DMS153 treated with DMSO at 0.1 percent for 48 hours (cell line): ENCODE results near the gene GCNT2.
"Not testable (repeated sequence)": the region's sequence is repeated elsewhere in the genome, so short reads cannot be mapped to it uniquely, and the experiment has no call there.

Source experiments
- DNase-seq: peaks from one replicate; lab custom pipeline; 2025; ENCODE audit not compliant: unreplicated experiment; lab: John Stamatoyannopoulos, UW

The GCNT2 gene

GRCh38 chr6:10514049-10514780 is 6.9 kb upstream of the GCNT2 start:
- DNase-seq: no peak

GRCh38 chr6:10516953-10517352 is 4.2 kb upstream of the GCNT2 start:
- no peak for DNase-seq

GRCh38 chr6:10518557-10519407 is 2.4 kb upstream of the GCNT2 start:
- no peak for DNase-seq

GRCh38 chr6:10519408-10519697 is 1.8 kb upstream of the GCNT2 start:
- DNase-seq: not testable (repeated sequence)

DNA sequence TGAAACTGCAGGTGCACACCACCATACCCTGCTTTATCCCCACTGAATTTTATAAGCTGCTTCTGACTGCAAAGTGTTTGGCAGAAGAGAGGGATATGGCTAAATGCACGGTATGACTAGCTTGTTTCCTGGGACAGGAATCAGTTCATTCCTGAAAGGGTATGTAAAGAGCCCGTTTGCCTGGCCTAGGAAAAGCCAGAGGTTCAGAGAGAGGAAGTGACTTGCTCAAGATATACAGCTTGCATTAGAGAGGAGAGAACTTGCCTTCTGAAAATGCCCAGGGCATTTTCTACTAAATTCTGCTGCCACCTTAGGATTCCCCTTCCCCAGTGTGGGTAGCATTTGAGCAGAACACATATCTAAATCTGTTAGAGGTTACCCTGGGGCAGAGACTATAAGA is 683 bp upstream of the GCNT2 start:
- no peak for DNase-seq

DNA sequence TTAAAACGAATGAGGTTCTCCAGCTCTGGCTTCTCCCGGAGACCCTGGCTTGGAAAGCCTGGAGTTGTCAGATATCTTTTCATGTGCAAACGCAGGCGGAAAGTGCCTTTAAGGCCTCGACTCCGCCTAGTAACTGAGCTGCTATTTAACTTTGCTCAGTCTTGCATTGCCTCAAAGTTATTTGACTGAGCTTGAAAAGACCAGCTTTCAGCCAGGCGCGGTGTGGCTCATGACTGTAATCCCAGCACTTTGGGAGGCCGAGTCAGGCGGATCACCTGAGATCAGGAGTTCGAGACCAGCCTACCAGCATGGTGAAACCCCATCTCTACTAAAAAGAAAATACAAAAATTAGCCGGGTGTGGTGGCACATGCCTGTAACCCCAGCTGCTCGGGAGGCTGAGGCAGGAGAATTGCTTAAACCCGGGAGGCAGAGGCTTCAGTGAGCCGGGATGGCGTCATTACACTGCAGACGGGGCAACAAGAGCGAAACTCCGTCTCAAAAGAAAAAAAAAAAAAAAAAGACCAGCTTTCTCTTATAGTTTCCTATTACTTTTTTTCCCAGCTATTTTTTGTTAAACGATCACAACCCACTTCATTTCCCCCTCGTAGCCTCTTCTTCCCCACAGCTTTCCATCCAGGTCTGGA is 1.9 kb downstream of the GCNT2 start:
- no peak for DNase-seq

DNA sequence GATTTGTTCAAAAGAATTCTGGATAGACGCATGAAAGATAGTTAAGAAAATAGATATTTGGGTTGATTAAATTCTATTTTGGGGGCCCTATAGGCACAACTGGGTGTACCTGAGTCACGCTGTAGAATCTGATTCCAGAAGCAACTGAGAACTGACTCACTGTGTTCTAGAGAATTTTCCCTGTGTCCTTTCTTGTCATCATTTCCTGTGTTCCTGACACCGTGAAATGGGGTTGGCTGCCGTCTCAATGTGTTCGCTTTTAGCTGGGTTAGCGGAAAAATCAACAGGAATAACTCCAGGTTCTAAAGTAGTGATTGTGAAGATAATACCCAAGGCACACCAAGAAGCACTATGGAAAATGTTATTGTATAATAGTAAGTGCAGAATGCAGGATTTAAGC is 5.0 kb downstream of the GCNT2 start:
- DNase-seq: no peak

- DNase-seq: peak; percentile 9
Measured at GRCh38 chr6:10528158-10528981, 7.2 kb downstream of the GCNT2 start.

DNA sequence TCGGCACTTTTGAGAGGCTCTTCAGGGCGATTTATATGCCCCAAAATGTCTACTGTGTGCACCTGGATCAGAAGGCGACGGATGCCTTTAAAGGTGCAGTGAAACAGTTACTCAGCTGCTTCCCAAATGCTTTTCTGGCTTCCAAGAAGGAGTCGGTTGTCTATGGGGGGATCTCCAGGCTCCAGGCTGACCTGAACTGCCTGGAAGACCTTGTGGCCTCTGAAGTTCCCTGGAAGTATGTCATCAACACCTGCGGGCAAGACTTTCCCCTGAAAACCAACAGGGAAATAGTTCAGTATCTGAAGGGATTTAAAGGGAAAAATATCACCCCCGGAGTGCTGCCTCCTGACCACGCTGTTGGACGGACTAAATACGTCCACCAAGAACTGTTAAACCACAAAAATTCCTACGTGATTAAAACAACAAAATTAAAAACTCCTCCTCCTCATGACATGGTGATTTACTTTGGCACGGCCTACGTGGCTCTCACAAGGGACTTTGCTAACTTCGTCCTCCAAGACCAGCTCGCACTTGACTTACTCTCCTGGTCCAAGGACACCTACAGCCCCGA is 8.2 kb downstream of the GCNT2 start:
- DNase-seq: no peak

DNA sequence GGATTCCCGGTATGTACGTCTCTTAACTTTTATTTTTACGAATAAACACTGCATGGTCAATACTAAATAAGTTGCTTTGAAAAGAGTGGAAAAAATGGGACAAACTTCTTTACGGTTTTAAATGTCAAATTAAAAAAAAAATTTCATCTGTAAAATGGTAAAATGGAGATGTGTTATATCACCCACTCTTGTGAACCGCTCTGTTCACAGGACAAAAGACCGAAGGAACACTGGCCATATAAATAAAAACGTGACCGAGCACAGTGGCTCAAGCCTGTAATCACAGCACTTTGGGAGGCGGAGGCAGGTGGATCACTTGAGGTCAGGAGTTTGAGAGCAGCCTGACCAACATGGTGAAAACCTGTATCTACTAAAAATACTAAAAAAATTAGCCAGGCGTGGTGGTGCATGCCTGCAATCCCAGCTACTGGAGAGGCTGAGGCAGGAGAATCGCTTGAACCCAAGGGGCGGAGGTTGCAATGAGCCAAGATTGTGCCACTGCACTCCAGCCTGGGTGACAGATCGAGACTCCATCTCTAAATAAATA is 8.8 kb downstream of the GCNT2 start:
- not testable (repeated sequence) for DNase-seq

- DNase-seq: no peak
Measured at GRCh38 chr6:10531503-10531902, 10.4 kb downstream of the GCNT2 start.

- DNase-seq: no peak
Measured at GRCh38 chr6:10531942-10532341, 10.8 kb downstream of the GCNT2 start.

DNA sequence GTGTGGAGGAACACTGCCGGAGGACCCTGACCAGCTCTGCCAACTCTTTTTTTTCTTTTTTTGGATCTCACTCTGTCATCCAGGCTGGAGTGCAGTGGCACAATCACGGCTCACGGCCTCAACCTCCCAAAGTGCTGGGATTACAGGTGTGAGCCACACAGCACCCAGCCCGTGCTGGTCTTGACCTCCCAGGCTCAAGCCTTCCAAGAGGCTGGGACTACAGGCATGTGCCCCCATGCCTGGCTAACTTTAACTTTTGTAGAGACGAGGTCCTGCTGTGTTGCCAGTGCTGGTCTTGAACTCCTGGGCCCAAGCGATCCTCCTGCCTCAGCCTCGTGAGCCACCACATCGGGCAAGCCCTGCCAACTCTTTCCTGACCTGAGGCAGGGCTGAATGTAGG is 11.2 kb downstream of the GCNT2 start:
- DNase-seq: no peak

GRCh38 chr6:10534419-10534762 is 13.2 kb downstream of the GCNT2 start:
- DNase-seq: no peak

- DNase-seq: no peak
Measured at GRCh38 chr6:10535193-10535592, 14.0 kb downstream of the GCNT2 start.

DNA sequence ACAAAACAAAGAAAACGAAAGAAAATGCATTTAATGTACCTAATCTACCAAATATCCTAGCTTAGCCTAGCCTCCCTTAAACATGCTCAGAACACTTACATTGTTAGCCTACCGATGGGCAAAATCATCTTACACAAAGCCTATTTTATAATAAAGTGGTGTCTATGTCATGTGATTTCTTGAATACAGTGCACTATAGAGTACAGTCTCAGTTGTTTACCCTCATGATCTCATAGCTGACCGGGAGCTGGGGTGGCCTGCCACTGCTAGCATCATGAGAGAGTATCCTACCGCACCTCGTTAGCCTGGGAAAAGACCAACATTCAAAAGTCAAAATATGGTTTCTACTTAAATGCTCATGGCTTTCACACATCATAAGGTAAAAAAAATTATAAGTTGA is 16.6 kb downstream of the GCNT2 start:
- DNase-seq: no peak

- no peak for DNase-seq
Measured at GRCh38 chr6:10540073-10540746, 19.1 kb downstream of the GCNT2 start.

- DNase-seq: no peak
Measured at GRCh38 chr6:10541591-10541990, 20.4 kb downstream of the GCNT2 start.

- DNase-seq: no peak
Measured at GRCh38 chr6:10542213-10542612, 21.1 kb downstream of the GCNT2 start.

- DNase-seq: no peak
Measured at GRCh38 chr6:10543488-10543887, 22.3 kb downstream of the GCNT2 start.
